ENCODE data around the gene PTCD3.

PTCD3 gene

GRCh38 chr2:86105969-86106945, at the start of gene PTCD3:
Gene PTCD3 (plus strand): TSS chr2:86106235. CDS start chr2:86106248, 13 bp downstream.
- no peak for FAIRE-seq

- FAIRE-seq, result no peak
Measured at GRCh38 chr2:86056590-86057331, 49.3 kb upstream of the PTCD3 start.

GRCh38 chr2:86062043-86062442, 44.0 kb upstream of the PTCD3 start:
- no peak for FAIRE-seq

DNA sequence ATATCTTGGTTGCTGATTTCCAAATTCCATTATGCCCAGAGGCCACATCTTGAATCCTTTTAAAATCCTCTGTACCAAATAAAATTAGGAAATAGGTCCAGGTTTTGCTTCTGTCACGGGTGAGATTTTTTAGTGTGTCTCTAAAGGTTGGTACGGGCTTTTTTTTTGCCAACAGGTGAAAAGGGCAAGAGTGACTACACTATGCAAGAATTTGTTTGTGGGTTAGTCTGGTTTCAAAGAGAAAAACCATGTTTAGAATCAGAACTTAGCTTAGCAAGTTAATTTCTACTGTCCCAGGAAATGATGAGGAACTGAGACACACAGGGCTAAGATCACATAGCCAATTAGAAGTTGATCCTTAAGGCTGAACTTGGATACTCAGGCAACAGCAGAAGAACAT, 42.0 kb upstream of the PTCD3 start:
- FAIRE-seq, result no peak

DNA sequence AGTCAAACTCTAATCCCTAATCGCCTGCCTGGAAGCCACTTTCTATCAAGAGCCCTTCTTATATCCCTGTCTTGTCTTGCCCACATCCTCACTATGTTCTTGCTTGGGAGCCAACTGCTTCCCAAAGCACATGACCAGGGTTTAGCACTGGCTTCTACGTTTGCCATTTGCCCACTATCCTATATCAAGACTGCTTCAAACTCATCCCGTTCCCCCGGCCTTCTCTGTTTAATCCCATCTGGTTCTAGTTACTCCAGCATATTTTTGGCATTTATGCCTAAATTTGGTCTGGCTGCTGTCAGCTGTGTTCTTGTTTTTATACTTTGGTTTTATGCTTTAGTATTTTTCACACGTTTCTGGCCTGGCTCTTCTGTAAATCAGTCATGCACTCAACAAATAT, 40.5 kb upstream of the PTCD3 start:
- no peak for FAIRE-seq

DNA sequence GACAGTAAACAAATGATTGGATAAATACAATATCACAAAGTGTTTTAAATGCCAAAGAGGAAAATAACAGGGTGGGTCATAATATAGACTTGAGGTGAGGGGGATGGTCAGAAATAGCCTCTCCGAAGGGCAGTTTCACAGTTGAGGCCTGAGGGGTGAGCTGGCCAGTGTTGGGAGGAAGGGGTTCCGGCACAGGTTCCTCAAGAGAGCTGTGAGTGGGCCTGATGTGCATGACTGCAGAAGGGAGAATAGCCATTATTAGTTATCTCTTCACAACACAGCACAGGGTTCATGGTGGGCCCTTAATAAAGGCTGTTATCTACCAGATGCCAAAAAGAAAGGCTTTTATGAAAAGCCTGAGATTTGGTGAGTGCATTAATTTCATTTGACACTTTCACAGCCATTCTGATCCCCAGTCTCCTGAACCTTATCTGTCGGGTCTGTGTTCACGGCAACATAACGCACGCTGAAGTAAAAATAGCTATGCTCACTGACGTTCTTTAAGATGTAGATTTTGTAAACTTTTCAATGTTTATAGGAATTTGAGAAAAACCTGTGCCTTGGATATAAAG, 39.9 kb upstream of the PTCD3 start:
- no peak for FAIRE-seq

GRCh38 chr2:86066915-86067314, 39.1 kb upstream of the PTCD3 start:
- no peak for FAIRE-seq

- FAIRE-seq, result no peak
Measured at GRCh38 chr2:86068136-86068588, 37.9 kb upstream of the PTCD3 start.

DNA sequence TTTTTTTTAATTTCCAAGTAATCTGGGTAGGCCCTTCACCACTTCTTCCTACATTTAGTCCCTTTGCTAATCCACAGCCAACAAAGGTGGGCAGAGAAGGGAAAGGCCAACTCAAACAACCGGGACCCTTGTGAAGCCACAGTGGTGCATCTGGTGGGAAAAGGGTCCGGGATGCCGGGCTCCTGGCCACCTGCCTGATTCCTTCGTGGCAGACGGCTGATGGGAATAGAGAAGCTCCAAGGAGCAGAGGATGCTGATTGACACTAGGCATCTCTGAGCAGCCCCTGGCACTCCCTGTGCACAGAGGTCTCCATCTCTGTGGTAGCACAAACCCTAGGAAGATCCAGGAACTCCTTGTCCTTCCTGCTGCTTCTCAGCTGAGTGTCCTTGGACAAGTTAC, 37.4 kb upstream of the PTCD3 start:
- FAIRE-seq, result no peak

DNA sequence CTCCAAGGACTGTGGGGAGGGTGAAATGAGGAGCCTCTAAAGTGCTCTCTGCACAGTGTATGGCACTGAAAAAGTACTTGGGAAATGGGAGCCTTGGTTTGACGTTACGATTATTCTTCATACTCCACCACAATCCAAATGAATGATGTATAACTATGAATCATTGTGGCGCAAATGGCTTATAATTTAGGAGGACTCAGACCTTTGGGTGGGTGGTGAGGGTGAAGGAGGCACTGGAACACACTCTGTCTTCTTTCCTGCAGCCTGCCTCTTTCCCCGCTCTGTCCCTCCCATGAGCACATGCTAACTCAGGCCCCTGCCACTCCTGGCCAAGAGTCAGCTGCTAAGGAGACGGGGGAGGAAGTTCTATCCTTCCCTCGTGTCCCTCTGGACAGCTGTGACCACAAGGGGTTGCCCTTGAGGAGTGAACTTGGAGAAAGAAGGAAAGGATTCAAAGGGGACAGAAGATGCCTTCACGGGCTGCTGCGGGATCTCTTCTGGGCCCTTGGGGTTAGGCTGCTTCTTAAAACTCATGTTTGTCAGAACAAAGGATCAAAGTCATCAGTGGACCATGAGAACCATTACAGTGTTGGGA, 36.8 kb upstream of the PTCD3 start:
- FAIRE-seq, result no peak

GRCh38 chr2:86069783-86070339, 36.2 kb upstream of the PTCD3 start:
- no peak for FAIRE-seq

DNA sequence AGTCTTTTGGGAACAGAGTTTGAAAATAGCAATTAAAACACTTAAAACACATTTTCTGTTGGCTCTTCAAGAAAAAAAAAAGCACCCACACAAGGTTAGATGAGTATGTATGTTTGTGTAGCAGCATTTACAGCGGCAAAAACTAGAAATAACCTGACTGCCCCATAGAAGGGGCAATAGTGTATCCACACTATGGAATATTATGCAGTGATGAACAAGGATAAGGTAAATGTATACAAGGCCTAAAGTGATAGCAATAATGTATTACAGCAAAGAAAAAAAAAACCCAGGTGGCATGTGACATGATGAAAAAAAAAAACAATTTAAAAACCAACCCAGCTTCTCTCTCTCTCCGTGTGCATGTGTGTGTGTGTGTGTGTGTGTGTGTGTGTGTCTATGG, 35.2 kb upstream of the PTCD3 start:
- no peak for FAIRE-seq

DNA sequence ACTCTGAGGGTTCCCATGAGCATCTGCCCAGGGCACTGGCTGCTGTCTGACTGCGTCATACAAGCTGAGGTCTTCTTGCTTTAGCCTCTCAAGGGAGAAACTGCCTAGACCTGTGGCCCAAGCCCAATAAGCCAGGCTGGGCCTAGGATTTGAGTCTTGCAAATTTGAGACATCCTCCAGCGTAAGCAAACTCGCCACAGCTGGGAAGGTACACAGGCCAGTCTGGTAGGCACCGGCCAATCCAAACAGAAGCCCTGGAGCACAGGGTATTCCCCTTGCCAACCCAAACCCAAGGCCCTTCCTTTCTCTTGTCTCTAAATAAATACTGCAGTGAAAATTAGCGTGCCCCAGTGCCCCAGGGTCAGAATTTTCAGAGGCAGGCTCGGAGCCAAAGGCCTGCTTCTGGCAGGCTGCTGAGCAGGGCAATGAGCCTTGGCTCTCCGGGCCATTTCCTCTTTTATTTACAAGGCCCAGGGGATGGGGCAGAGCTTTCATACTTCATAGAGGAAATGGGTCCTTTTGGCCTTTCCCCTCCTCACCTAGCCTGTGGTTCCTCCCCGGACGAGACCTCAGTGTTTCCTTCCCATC, 33.7 kb upstream of the PTCD3 start:
- FAIRE-seq, result no peak

- FAIRE-seq, result no peak
Measured at GRCh38 chr2:86073225-86073624, 32.8 kb upstream of the PTCD3 start.

DNA sequence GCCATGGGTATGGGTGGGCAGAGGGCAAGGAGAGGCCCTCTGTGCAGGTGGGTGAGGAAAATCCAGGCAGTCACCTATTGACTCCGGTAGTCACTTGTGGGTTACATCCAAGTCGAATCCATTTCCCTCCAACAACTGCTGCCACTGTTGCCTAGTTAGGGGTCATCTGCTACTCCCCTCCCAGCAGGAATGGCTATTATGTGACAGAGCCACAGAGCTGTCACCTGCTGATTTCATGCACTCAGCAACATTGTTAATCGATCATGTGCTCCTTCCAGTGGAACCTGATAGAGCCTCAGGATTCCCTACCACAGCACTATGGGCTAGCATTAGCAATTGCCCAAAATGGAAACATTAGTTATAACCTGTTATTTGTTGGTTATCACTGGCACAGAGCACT, 31.8 kb upstream of the PTCD3 start:
- FAIRE-seq, result no peak

DNA sequence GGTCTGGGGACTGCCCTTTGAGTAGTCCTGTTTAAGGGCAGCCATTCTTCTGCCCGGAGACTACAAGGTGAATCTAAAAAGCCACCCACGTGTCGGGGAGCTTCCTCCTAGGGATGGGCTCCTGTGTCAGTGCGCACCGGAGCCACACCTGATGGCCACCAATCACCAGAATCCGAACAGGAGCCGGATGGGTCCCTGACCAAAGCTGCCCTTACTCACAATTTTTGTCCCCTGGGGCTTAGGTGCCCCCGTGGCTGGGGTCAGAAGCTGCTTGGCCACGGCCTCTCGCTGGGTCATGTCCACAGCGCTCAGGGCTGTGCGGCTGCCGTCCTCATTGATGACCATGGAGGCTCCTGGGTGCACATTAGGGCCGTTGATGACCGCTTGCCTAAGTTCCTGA, 31.2 kb upstream of the PTCD3 start:
- FAIRE-seq, result no peak

DNA sequence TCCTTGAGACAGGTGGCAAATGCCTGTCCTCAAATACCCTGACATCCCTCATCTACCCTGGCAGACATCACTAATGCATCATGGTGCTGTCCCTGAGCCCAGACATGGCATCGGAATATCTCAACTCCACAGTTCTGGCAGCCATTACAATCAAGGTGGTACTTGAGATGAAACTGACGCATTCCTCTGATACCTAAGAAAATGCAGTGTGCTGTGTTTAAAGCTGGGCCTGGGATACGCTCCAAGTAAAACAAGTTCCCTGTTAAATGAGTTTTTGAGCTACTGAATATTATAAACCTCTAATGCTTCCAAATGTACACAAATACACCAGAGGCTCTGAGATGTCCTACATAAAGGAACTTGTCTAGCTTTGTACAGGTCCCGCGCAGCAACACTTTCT, 30.1 kb upstream of the PTCD3 start:
- FAIRE-seq, result no peak

DNA sequence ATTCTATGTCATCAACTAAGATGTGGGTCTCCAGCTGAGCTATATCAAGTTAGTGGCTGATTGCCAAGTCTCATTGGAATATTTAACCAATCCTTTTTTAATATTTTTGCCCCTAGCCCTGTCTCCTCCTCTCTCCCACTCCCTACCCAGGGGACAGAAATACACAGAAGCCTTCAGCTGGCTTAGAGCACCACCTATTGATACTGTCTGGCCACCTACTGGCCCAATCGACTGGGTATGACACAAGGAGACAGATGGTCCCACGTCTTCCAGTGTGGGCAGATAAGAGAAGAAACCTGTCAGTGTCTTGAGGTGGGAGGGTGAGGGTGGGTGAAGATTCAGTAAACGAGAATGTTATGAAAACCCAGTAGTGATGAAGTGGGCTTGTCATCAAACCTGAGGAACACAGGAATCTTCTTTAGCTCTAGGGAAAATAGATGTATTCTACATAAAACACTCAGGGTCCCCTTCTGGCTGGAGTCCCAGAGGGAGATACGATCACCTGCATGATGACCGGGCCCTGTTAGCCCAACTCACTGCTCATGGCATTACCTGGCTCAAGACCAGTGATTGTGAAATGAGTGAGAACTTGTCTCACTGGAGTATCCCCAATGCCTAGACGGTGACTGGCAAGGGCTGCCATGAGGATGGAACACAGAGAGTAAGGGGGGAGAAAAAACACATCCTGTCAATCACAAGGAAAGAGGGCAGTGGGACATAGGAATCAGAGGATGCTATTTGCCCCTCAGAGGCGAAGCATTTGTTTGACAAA, 27.1 kb upstream of the PTCD3 start:
- no peak for FAIRE-seq

- no peak for FAIRE-seq
Measured at GRCh38 chr2:86079981-86080911, 25.8 kb upstream of the PTCD3 start.

DNA sequence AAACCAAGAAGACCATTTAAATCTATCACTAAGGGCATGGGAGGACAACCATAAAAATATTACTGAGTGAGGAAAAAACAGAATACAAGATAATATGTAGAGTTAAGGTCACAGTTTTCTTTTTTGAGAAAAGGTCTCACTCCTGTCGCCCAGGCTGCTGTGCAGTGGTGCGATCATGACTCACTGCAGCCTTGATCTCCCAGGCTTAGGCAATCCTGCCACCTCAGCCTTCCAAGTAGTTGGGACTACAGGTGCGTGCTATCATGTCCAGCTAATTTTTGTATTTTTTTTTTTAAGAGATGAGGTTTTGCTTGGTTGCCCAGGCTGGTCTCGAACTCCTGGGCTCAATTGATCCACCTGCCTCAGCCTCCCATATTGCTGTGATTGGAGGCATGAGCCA, 24.3 kb upstream of the PTCD3 start:
- FAIRE-seq, result no peak
